ENCODE data around the gene HSDL2.

HSDL2 gene

DNA sequence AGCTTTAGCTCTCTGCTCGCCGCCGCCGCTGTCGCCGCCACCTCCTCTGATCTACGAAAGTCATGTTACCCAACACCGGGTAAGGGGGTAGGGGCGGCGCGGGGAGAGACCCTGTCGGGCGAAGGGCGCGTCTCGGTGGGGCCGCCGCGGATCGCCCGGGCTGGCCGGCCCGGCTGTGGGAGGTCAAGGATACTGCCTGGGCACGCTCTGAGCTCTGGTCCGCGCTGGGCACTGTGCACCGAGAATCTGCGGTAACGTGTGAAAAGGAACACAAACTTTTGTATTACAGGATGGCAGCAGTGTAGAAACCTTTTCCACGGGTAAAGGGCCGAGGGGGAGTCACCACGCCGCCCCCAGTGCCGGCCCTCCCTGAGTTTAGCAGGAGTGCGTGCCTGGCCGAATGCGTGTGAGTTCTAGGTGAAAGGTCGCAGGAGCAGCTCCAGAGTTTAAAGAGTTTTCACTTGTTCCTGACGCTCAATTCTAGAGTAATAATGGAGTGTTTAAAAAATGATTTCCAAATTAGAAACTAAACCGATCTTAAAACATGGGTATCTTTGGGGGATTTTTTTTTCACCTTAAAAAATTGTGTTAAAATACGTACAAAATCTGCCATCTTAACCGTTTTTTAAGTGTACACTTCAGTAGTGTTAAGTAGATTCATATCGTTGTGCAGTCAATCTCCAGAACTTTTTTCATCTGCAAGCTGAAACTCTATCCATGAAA lies at the start of gene HSDL2:
Gene HSDL2, plus strand, starts transcription at position 7 of the 723 bp plus-strand sequence. Its CDS starts 56 bp downstream, at position 63.
- H3K27ac ChIP-seq, result peak within 1 kb of the TSS; percentile 94
- TF ChIP-seq, protein P1, sequence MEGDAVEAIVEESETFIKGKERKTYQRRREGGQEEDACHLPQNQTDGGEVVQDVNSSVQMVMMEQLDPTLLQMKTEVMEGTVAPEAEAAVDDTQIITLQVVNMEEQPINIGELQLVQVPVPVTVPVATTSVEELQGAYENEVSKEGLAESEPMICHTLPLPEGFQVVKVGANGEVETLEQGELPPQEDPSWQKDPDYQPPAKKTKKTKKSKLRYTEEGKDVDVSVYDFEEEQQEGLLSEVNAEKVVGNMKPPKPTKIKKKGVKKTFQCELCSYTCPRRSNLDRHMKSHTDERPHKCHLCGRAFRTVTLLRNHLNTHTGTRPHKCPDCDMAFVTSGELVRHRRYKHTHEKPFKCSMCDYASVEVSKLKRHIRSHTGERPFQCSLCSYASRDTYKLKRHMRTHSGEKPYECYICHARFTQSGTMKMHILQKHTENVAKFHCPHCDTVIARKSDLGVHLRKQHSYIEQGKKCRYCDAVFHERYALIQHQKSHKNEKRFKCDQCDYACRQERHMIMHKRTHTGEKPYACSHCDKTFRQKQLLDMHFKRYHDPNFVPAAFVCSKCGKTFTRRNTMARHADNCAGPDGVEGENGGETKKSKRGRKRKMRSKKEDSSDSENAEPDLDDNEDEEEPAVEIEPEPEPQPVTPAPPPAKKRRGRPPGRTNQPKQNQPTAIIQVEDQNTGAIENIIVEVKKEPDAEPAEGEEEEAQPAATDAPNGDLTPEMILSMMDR (conservative IDR thresholded peaks at IDR 0.05), result no peak
- TF ChIP-seq ZFX (IDR thresholded peaks at IDR 0.05), result no peak

DNA sequence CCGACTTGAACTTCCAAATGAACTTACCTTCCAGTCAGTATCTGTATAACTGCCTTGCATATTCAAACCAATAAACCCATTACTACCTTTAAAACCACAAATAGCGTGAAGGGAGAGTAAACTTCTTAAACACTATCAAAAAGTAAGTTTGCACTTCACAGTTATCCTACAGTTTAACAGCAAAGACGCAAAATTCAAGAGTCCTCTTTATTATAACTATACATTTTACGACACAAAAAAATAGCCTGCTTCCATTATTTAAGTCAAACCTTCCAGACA lies 48.3 kb upstream of the HSDL2 start:
- no peak overlapping the region for H3K27ac ChIP-seq
- no peak for TF ChIP-seq ZFX (IDR thresholded peaks at IDR 0.05)

DNA sequence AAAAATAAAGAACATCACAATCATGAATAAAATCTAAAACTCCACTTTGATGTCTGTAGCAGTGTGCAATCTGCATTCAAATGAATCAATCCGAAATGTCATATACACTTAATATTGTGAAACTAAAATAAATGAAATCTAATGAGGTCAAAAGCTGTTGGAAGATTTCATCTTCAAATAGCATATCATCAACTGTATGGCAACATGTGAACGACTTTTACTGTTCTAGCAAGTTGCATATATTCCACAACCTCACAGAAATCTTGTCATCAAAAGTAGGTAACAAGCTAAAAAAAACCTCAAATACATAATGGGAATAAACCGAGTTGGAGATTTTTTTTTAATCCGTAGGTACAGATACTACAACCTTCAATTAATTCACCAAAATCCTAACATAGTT lies 47.7 kb upstream of the HSDL2 start:
- no peak overlapping the region; the same call in 1 of the 2 replicates for H3K27ac ChIP-seq
- TF ChIP-seq, protein P1 (conservative IDR thresholded peaks at IDR 0.05), result no peak
- no peak for TF ChIP-seq ZFX (IDR thresholded peaks at IDR 0.05)

DNA sequence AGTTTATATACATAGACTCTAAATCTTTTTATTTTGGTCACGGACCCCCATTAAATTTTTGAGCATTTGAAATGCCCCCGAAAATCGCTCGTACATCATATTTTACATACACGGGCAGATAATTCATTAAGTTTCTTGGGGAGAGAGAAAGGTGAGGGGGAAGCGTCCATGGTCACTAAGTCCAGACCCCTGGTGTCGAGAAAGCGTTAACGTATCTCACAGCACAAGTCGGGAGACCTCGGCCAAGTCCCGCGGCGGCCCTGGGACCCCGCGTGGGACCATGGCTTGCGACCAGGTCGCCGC lies 47.3 kb upstream of the HSDL2 start:
- TF ChIP-seq ZFX (IDR thresholded peaks at IDR 0.05), result no peak
- TF ChIP-seq, protein P1 (conservative IDR thresholded peaks at IDR 0.05), result no peak
- H3K27ac ChIP-seq, result peak overlapping the region; percentile 90

DNA sequence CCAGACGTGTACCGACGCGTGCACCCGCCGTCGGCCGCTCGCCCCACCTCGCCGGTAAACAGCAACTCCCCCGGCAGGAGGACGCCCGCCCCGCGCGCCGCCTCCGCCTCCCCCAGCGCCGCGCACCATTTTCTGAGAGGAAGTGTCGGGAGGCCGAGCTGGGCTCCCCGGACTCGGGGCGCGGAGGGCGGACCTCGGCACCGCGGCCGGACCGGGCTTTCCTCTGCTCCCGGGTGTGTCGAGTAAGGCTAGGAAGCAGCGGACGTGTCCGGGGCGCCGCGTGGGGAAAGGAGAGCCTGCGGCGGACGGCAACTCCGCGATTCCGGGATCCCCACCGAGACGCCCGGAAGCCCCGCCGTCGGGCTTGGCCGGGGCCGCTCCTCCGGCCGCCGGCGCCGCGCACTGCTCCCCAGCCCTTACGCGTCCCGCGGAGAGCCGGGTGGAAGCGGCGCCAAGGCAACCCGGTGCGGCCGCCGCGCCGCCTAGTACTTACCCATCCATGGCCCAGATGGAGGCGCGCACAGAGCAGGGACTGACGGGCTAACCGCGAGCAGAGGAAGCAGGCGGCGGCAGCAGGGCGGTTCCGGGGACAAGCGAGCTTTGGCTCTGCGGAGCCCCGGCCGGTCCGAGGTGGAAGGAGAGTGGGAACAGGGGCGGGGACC lies 46.8 kb upstream of the HSDL2 start, which contains the start of gene PTBP3:
Gene PTBP3, minus strand, starts transcription at position 643 of the 662 bp plus-strand sequence. CDS start 35,754 bp downstream, outside the sequence.
- H3K27ac ChIP-seq, result peak within 1 kb of the TSS; percentile 90
- peak; percentile 48 for TF ChIP-seq ZFX (IDR thresholded peaks at IDR 0.05)
- TF ChIP-seq, protein P1 (conservative IDR thresholded peaks at IDR 0.05), result no peak

DNA sequence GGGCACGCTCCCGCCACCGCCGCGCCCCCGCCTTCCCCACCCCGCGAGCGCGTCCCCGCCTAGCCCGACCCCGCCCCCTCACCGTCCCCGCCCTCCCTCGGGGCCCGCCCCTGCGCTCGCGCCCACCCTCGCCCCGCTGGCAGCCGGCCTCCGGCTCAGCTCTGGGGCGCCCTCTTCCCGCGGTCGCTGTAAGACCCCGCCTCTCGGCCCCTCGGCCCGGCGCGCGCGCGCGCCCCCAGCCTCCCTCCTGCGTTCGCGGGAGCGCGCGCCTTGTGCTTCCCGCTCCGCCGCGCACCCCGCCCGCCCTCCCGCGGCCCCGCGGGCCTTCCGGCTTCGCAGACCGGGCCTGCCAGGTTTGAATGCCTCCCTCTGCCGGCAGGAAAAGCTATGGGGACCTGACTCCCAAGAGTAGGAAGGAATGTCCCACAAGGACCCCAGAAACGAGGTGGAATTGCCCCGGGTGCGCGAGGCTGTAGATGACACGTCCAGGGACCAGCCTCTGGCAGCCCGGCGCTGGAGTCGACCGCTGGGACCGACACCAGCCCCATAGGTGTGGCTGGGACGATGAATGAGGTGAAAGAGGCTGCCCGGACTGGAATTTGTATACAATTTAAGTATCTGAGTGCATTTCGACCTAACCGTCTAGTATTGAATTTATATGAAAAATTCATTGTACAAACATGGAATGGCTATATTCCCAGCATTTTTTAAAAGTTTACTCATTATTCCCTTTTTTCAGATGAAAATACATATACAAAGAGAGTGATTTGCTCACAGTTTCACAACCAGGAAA lies 46.1 kb upstream of the HSDL2 start:
- no peak for TF ChIP-seq ZFX (IDR thresholded peaks at IDR 0.05)
- TF ChIP-seq, protein P1 (conservative IDR thresholded peaks at IDR 0.05), result peak; percentile 88
- H3K27ac ChIP-seq, result peak overlapping the region; percentile 90

DNA sequence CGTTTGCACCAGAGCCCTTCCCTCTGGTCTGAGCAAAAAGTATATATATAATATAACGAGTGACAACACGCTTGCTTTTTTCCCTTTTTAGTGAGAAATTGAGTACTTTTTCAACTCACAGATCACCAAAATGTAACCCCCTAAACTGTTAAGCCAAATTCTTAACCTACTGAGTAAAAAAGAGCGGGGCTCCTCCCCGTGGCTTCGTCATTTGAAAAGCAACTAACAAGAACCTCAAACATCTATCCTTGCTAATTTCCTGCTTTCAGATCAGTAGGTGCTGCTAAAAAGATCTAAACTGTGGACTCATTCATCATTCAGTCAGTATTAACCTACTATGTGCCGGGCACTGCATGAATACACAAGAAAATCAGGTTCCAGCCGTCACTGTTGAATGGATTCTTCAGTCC lies 45.5 kb upstream of the HSDL2 start:
- TF ChIP-seq, protein P1 (conservative IDR thresholded peaks at IDR 0.05), result no peak
- TF ChIP-seq ZFX (IDR thresholded peaks at IDR 0.05), result no peak
- H3K27ac ChIP-seq, result peak overlapping the region; percentile 90; the same call in 1 of the 2 replicates

All from C4-2B (cell line).